HEK293T (cell line): ENCODE data around the gene ZBTB44.

Experiments
- CTCF ChIA-PET: fragments of 350-600 bp; formaldehyde crosslinking; extraction: SDS; loops from one replicate; lab custom pipeline; 2021; ENCODE audit warnings: antibody characterized with exemption, inconsistent platforms; lab: Yijun Ruan, JAX
- POLR2A ChIA-PET: fragments of 350-600 bp; formaldehyde crosslinking; extraction: SDS; loops from one replicate; lab custom pipeline; 2020; ENCODE audit warnings: antibody characterized with exemption, inconsistent platforms; lab: Yijun Ruan, JAX
- DNase-seq: peaks from one replicate; pipeline ENCODE4 v3.0.0; 2012; ENCODE audit warnings: mixed read lengths; ENCODE audit errors: extremely low spot score
- ARNT ChIP-seq: fragments of 450-650 bp; IDR thresholded peaks from 2 replicates; pipeline ENCODE4 v1.6.1; 2017; ENCODE audit warnings: mild to moderate bottlenecking
- BHLHE40 ChIP-seq: fragments of 450-650 bp; IDR thresholded peaks from 2 replicates; pipeline ENCODE4 v1.6.1; 2016; ENCODE audit warnings: mild to moderate bottlenecking, moderate library complexity, borderline replicate concordance
- CTBP1 ChIP-seq: fragments of 450-650 bp; IDR thresholded peaks from 2 replicates; pipeline ENCODE4 v1.6.1; 2016; ENCODE audit warnings: borderline replicate concordance
- ELF4 ChIP-seq: fragments of 450-650 bp; IDR thresholded peaks from 2 replicates; pipeline ENCODE4 v1.6.1; 2017; ENCODE audit warnings: antibody characterized with exemption
- FOXA1 ChIP-seq: fragments of 450-650 bp; IDR thresholded peaks from 2 replicates; pipeline ENCODE4 v1.6.1; 2016; ENCODE audit warnings: mild to moderate bottlenecking
- FOXK2 ChIP-seq: fragments of 450-650 bp; IDR thresholded peaks from 2 replicates; pipeline ENCODE4 v1.6.1; 2016; ENCODE audit warnings: mild to moderate bottlenecking
- FOXM1 ChIP-seq: fragments of 450-650 bp; IDR thresholded peaks from 2 replicates; pipeline ENCODE4 v1.6.1; 2017; ENCODE audit warnings: mild to moderate bottlenecking, borderline replicate concordance
- HDGF ChIP-seq: fragments of 450-650 bp; IDR thresholded peaks from 2 replicates; pipeline ENCODE4 v1.6.1; 2017; ENCODE audit warnings: antibody characterized with exemption, borderline replicate concordance
- L3MBTL2 ChIP-seq: fragments of 450-650 bp; conservative IDR thresholded peaks from 2 replicates; pipeline ENCODE4 v1.6.1; 2016; ENCODE audit warnings: mild to moderate bottlenecking
- LEF1 ChIP-seq: fragments of 450-650 bp; IDR thresholded peaks from 2 replicates; pipeline ENCODE4 v1.6.1; 2017; ENCODE audit warnings: mild to moderate bottlenecking, borderline replicate concordance
- NFRKB ChIP-seq: fragments of 450-650 bp; IDR thresholded peaks from 2 replicates; pipeline ENCODE4 v1.6.1; 2016; ENCODE audit warnings: mild to moderate bottlenecking, moderate library complexity
- PKNOX1 ChIP-seq: fragments of 450-650 bp; IDR thresholded peaks from 2 replicates; pipeline ENCODE4 v1.6.1; 2016
- SP1 ChIP-seq: fragments of 450-650 bp; IDR thresholded peaks from 2 replicates; pipeline ENCODE4 v1.6.1; 2017
- SUZ12 ChIP-seq: fragments of 450-650 bp; IDR thresholded peaks from 2 replicates; pipeline ENCODE4 v1.6.1; 2016; ENCODE audit warnings: mild to moderate bottlenecking
- TARDBP ChIP-seq: fragments of 450-650 bp; IDR thresholded peaks from 2 replicates; pipeline ENCODE4 v1.6.1; 2016
- ZNF384 ChIP-seq: fragments of 450-650 bp; IDR thresholded peaks from 2 replicates; pipeline ENCODE4 v1.6.1; 2016

ZBTB44 gene

GRCh38 chr11:130278151-130278550, 36.6 kb downstream of the ZBTB44 start:
- ChIA-PET POLR2A (no interaction called here), CTCF (no interaction called here)
- TF ChIP-seq BHLHE40: no peak
- no peak for TF ChIP-seq SUZ12
- TF ChIP-seq NFRKB: no peak
- no peak for TF ChIP-seq L3MBTL2
- no peak for TF ChIP-seq HDGF
- TF ChIP-seq TARDBP: no peak
- DNase-seq: no peak

- POLR2A ChIA-PET: no interaction called here
- no peak for TF ChIP-seq ARNT
- no peak for TF ChIP-seq TARDBP
- TF ChIP-seq PKNOX1: no peak
- TF ChIP-seq SUZ12: no peak
- TF ChIP-seq CTBP1: no peak
- TF ChIP-seq NFRKB: no peak
- CTCF ChIA-PET: no interaction called here
- DNase-seq: no peak
Observed at GRCh38 chr11:130272336-130272735, 42.4 kb downstream of the ZBTB44 start.

GRCh38 chr11:130269326-130269943, 45.3 kb downstream of the ZBTB44 start:
- ChIA-PET CTCF (interaction anchor here (0.7 kb wide), 1 partner anchor 100 kb away, joined by 3 read pairs; no protein-coding TSS in a partner anchor), POLR2A (no interaction called here)
- no peak for TF ChIP-seq FOXK2
- TF ChIP-seq ARNT: no peak
- TF ChIP-seq BHLHE40: no peak
- TF ChIP-seq L3MBTL2: no peak
- TF ChIP-seq SP1: no peak
- TF ChIP-seq FOXA1: no peak
- no peak for TF ChIP-seq NFRKB
- TF ChIP-seq TARDBP: no peak
- no peak for TF ChIP-seq FOXM1
- TF ChIP-seq HDGF: no peak
- no peak for TF ChIP-seq ZNF384
- TF ChIP-seq PKNOX1: no peak
- no peak for TF ChIP-seq SUZ12
- no peak for TF ChIP-seq ELF4
- TF ChIP-seq LEF1: no peak
- TF ChIP-seq CTBP1: no peak
- DNase-seq: no peak

GRCh38 chr11:130263351-130263750, 51.4 kb downstream of the ZBTB44 start:
- CTCF ChIA-PET: no interaction called here
- TF ChIP-seq BHLHE40 (no peak), HDGF (no peak), ELF4 (no peak), SP1 (no peak), ZNF384 (no peak), FOXK2 (no peak), L3MBTL2 (no peak), FOXM1 (no peak), CTBP1 (no peak), ARNT (no peak), NFRKB (no peak), FOXA1 (no peak), LEF1 (no peak), SUZ12 (no peak), TARDBP (no peak), PKNOX1 (no peak)
- POLR2A ChIA-PET: no interaction called here
- DNase-seq: no peak

GRCh38 chr11:130262424-130262823, 52.3 kb downstream of the ZBTB44 start:
- ChIA-PET POLR2A (no interaction called here), CTCF (no interaction called here)
- DNase-seq: no peak
- no peak for TF ChIP-seq FOXA1
- TF ChIP-seq BHLHE40: no peak
- no peak for TF ChIP-seq ARNT
- TF ChIP-seq PKNOX1: no peak
- no peak for TF ChIP-seq HDGF
- no peak for TF ChIP-seq CTBP1
- TF ChIP-seq FOXK2: no peak
- TF ChIP-seq FOXM1: no peak
- TF ChIP-seq TARDBP: no peak
- TF ChIP-seq L3MBTL2: no peak
- no peak for TF ChIP-seq ELF4
- no peak for TF ChIP-seq LEF1
- TF ChIP-seq ZNF384: no peak

- no peak for DNase-seq
- TF ChIP-seq BHLHE40: no peak
- TF ChIP-seq ELF4: no peak
- TF ChIP-seq L3MBTL2: no peak
- TF ChIP-seq ARNT: no peak
- no peak for TF ChIP-seq ZNF384
- no peak for TF ChIP-seq SUZ12
- no peak for TF ChIP-seq CTBP1
- TF ChIP-seq NFRKB: no peak
- no peak for TF ChIP-seq SP1
- TF ChIP-seq FOXK2: no peak
- TF ChIP-seq LEF1: no peak
- TF ChIP-seq TARDBP: no peak
- TF ChIP-seq FOXM1: no peak
- TF ChIP-seq PKNOX1: no peak
- no peak for TF ChIP-seq HDGF
- ChIA-PET CTCF (no interaction called here), POLR2A (no interaction called here)
Observed at GRCh38 chr11:130261571-130261970, 53.1 kb downstream of the ZBTB44 start.
